Mucosa of descending colon (tissue), 3 donors: ENCODE measurements around the gene FPR2. TPM values are rescaled to one million over a fixed set of nuclear protein-coding genes. Genes with fewer than 3 reads are reported as not detected.

Experiments used
- ATAC-seq: fragments of 200-7000 bp; cut with Tn5 transposase; one replicate; pipeline ENCODE4 v1.9.1; 2020; ENCODE audit warnings: mild to moderate bottlenecking, moderate library complexity
- DNase-seq, 3 donors: peaks; one replicate each; pipeline ENCODE4 v3.0.0-alpha.2; 2020
- H3K36me3 ChIP-seq: fragments of 200-600 bp; one replicate; pipeline ENCODE4 v1.8.0; 2021; ENCODE audit warnings: low read depth, mild to moderate bottlenecking
- H3K4me1 ChIP-seq: fragments of 200-600 bp; one replicate; pipeline ENCODE4 v1.8.0; 2021; ENCODE audit warnings: low read depth, mild to moderate bottlenecking
- H3K4me3 ChIP-seq: fragments of 200-600 bp; one replicate; pipeline ENCODE4 v1.8.0; 2021; ENCODE audit warnings: mild to moderate bottlenecking
- H3K9me3 ChIP-seq: fragments of 200-600 bp; one replicate; pipeline ENCODE4 v1.8.0; 2021; ENCODE audit warnings: mild to moderate bottlenecking
- CTCF ChIP-seq: fragments of 200-600 bp; IDR thresholded peaks from one replicate; pipeline ENCODE4 v1.8.0; 2022; ENCODE audit warnings: antibody characterized with exemption, mild to moderate bottlenecking
- intact Hi-C, 2 donors: fragments of 100-400 bp; cut with DNase I in 1 of 2; cut with micrococcal nuclease in 1 of 2; formaldehyde crosslinking; loops; one replicate each; pipeline versions ENCODE4 v1.11.0 to v1.11.1; 2022; cut with DNase I, micrococcal nuclease
- total RNA-seq, 3 donors: library from RNA; stranded (reverse); fragmentation: NEBNext Ultra II Directional in 2 of 3; extraction: Animal tissue kit (Norgen Biotek cat#: 25700) in 2 of 3; gene quantifications; one replicate each; pipeline versions ENCODE4 v1.2.1 to v1.2.4, GENCODE V29; 2021 to 2023
- donor health status: DM: no; HTN: no; CAD: no; lungs with moderate emphysema.
- donor health status: DM: no; HTN: no; CAD: no.
- donor health status: DM: no; HTN: yes; CAD: no.

FPR2 gene
- total RNA-seq, 3 donors from 2014 or later = 0.41 to 2.7 TPM; not detected in 1

GRCh38 chr19:51754109-51754508, 6.9 kb upstream of the FPR2 start:
- no peak for ATAC-seq
- Histone ChIP-seq H3K9me3 (no peaks in the 10 kb centered on the region), H3K36me3 (no peaks in the 10 kb centered on the region), H3K4me3 (no peak overlapping the region), H3K4me1 (no peaks in the 10 kb centered on the region)
- no peak for TF ChIP-seq CTCF
- intact Hi-C loops = no loop called here
- no peak for DNase-seq

GRCh38 chr19:51754770-51755169, 6.2 kb upstream of the FPR2 start:
- intact Hi-C loops = no loop called here
- TF ChIP-seq CTCF = no peak
- no peaks in the 10 kb centered on the region for H3K9me3 ChIP-seq
- ATAC-seq (no peak), DNase-seq (no peak)
- H3K4me1 ChIP-seq = no peaks in the 10 kb centered on the region
- H3K36me3 ChIP-seq = no peaks in the 10 kb centered on the region
- H3K4me3 ChIP-seq = no peak overlapping the region

GRCh38 chr19:51755571-51755970, 5.4 kb upstream of the FPR2 start:
- intact Hi-C loops = no loop called here
- no peaks in the 10 kb centered on the region for H3K9me3 ChIP-seq
- H3K36me3 ChIP-seq = no peaks in the 10 kb centered on the region
- H3K4me3 ChIP-seq = no peak overlapping the region
- ATAC-seq (no peak), DNase-seq (no peak)
- no peak for TF ChIP-seq CTCF
- no peaks in the 10 kb centered on the region for H3K4me1 ChIP-seq

GRCh38 chr19:51761696-51762095, 716 bp downstream of the FPR2 start:
- DNase-seq (no peak), ATAC-seq (no peak)
- no peaks in the 10 kb centered on the region for H3K9me3 ChIP-seq
- no peaks in the 10 kb centered on the region for H3K4me1 ChIP-seq
- H3K4me3 ChIP-seq = no peak overlapping the region
- no peaks in the 10 kb centered on the region for H3K36me3 ChIP-seq
- no peak for TF ChIP-seq CTCF
- intact Hi-C loops = no loop called here

GRCh38 chr19:51765086-51765485, 4.1 kb downstream of the FPR2 start:
- TF ChIP-seq CTCF = no peak
- no peak for DNase-seq
- H3K4me1 ChIP-seq = no peaks in the 10 kb centered on the region
- intact Hi-C loops = no loop called here
- no peak for ATAC-seq
- H3K9me3 ChIP-seq = no peaks in the 10 kb centered on the region
- no peak overlapping the region for H3K4me3 ChIP-seq
- H3K36me3 ChIP-seq = no peaks in the 10 kb centered on the region

GRCh38 chr19:51766461-51766860, 5.5 kb downstream of the FPR2 start:
- Histone ChIP-seq H3K4me3 (no peak overlapping the region), H3K4me1 (no peaks in the 10 kb centered on the region), H3K36me3 (no peaks in the 10 kb centered on the region), H3K9me3 (no peaks in the 10 kb centered on the region)
- DNase-seq (no peak), ATAC-seq (no peak)
- intact Hi-C loops = no loop called here
- no peak for TF ChIP-seq CTCF
